Tibial nerve (tissue), 3 donors: ENCODE results near the gene CHSY1.

Source experiments
- EP300 ChIP-seq, 2 donors: sonication (generic); formaldehyde crosslinking; IDR thresholded peaks; one replicate each; pipeline ENCODE4 v1.6.1; 2017; ENCODE audit warnings: antibody characterized with exemption in 2 of 2, mild to moderate bottlenecking in 1 of 2
- POLR2A ChIP-seq, 2 donors: fragments of 450-650 bp; IDR thresholded peaks; one replicate each; pipeline ENCODE4 v1.6.1; 2017; ENCODE audit warnings: antibody characterized with exemption in 2 of 2, mild to moderate bottlenecking in 2 of 2, moderate library complexity in 2 of 2

- no peak for TF ChIP-seq EP300 (IDR thresholded peaks at IDR 0.05)
- no peak for TF ChIP-seq POLR2A (IDR thresholded peaks at IDR 0.05)
Observed at GRCh38 chr15:101276501-101277037, 24.7 kb upstream of the CHSY1 start.
